IMR-90 (cell line): ENCODE results near the gene ELMO1. TPM values are rescaled to one million over a fixed set of nuclear protein-coding genes. Genes with fewer than 3 reads are reported as not detected.

Experiments used
- ATAC-seq: fragments of 200-7000 bp; cut with Tn5 transposase; 2 replicates; pipeline ENCODE4 v1.9.1; 2020; ENCODE audit warnings: low read depth, mild to moderate bottlenecking, moderate library complexity
- BruUV-seq: library from RNA; stranded (reverse); fragments of 400-500 nt; replicated peaks from 2 replicates; lab custom pipeline; 2021; lab: Mats Ljungman, UMichigan
- CTCF ChIA-PET: fragments of 300-600 bp; formaldehyde crosslinking; extraction: SDS; loops from one replicate; lab custom pipeline; 2021; ENCODE audit warnings: antibody characterized with exemption; lab: Yijun Ruan, JAX
- POLR2A ChIA-PET: fragments of 300-600 bp; sonication (Branson Sonifier 250); formaldehyde crosslinking; loops from one replicate; lab custom pipeline; 2022; ENCODE audit warnings: antibody characterized with exemption; ENCODE audit not compliant: unreplicated experiment; lab: Charles Lee
- DNase-seq: peaks from one replicate; pipeline ENCODE4 v3.0.0; 2013
- H2AFZ ChIP-seq: replicated peaks from 2 replicates; pipeline ENCODE3; 2013; ENCODE audit warnings: low read length, mild to moderate bottlenecking; ENCODE audit not compliant: poor library complexity
- H2AK5ac ChIP-seq: 2 replicates; pipeline ENCODE4 v1.6.1; 2013; ENCODE audit warnings: low read depth, low read length, inconsistent platforms
- H2AK9ac ChIP-seq: replicated peaks from 2 replicates; pipeline ENCODE3; 2013; ENCODE audit warnings: mild to moderate bottlenecking, low read depth, low read length, moderate library complexity; ENCODE audit not compliant: poor library complexity
- H2BK120ac ChIP-seq: 2 replicates; pipeline ENCODE4 v1.6.1; 2013; ENCODE audit warnings: low read depth, low read length, inconsistent platforms
- H2BK15ac ChIP-seq: 3 replicates; pipeline ENCODE4 v1.6.1; 2013; ENCODE audit warnings: low read depth, low read length, inconsistent platforms
- H2BK20ac ChIP-seq: 2 replicates; pipeline ENCODE4 v1.6.1; 2013; ENCODE audit warnings: low read depth, mild to moderate bottlenecking, inconsistent platforms, low read length, moderate library complexity
- H2BK5ac ChIP-seq: 2 replicates; pipeline ENCODE4 v1.6.1; 2013; ENCODE audit warnings: mild to moderate bottlenecking, low read depth, low read length, inconsistent platforms; ENCODE audit not compliant: poor library complexity, severe bottlenecking
- H3K14ac ChIP-seq: replicated peaks from 2 replicates; pipeline ENCODE4 v1.6.1; 2013; ENCODE audit warnings: low read depth, low read length, inconsistent platforms
- H3K18ac ChIP-seq: 2 replicates; pipeline ENCODE4 v1.6.1; 2013; ENCODE audit warnings: low read depth, low read length, control low read depth
- H3K23ac ChIP-seq: 2 replicates; pipeline ENCODE4 v1.6.1; 2013; ENCODE audit warnings: low read depth, low read length, inconsistent platforms
- H3K27ac ChIP-seq: 2 replicates; pipeline ENCODE4 v1.5.1; 2013; ENCODE audit warnings: mild to moderate bottlenecking, control low read depth, low read length; ENCODE audit not compliant: insufficient read depth
- H3K27me3 ChIP-seq: 2 replicates; pipeline ENCODE4 v1.6.1; 2013; ENCODE audit warnings: low read length; ENCODE audit not compliant: control insufficient read depth, insufficient read depth
- H3K36me3 ChIP-seq: 2 replicates; pipeline ENCODE4 v1.6.1; 2013; ENCODE audit warnings: low read length, mixed read lengths; ENCODE audit not compliant: control insufficient read depth, insufficient read depth
- H3K4ac ChIP-seq: 2 replicates; pipeline ENCODE4 v1.6.1; 2013; ENCODE audit warnings: low read depth, low read length, inconsistent platforms
- H3K4me1 ChIP-seq: 2 replicates; pipeline ENCODE4 v1.6.1; 2013; ENCODE audit warnings: low read length, mixed read lengths; ENCODE audit not compliant: control insufficient read depth, insufficient read depth
- H3K4me2 ChIP-seq: 2 replicates; pipeline ENCODE4 v1.6.1; 2013; ENCODE audit warnings: low read depth, mild to moderate bottlenecking, control low read depth, low read length, moderate library complexity
- H3K4me3 ChIP-seq: 2 replicates; pipeline ENCODE4 v1.5.1; 2013; ENCODE audit warnings: low read depth, mild to moderate bottlenecking, control low read depth, low read length, moderate library complexity; ENCODE audit not compliant: insufficient read depth
- H3K56ac ChIP-seq: 2 replicates; pipeline ENCODE4 v1.6.1; 2013; ENCODE audit warnings: low read length, inconsistent platforms; ENCODE audit not compliant: insufficient read depth; ENCODE audit errors: extremely low read depth
- H3K79me1 ChIP-seq, 2 experiments: 2 replicates each; pipeline ENCODE4 v1.6.1; 2013; ENCODE audit warnings: low read length in 2 of 2, inconsistent platforms in 1 of 2, low read depth in 1 of 2
- H3K9ac ChIP-seq: 2 replicates; pipeline ENCODE4 v1.6.1; 2013; ENCODE audit warnings: low read depth, low read length, control low read depth
- H3K9me1 ChIP-seq: 2 replicates; pipeline ENCODE4 v1.6.1; 2013; ENCODE audit warnings: low read length, inconsistent platforms; ENCODE audit not compliant: insufficient read depth
- H3K9me3 ChIP-seq: 2 replicates; pipeline ENCODE4 v1.6.1; 2013; ENCODE audit warnings: low read length; ENCODE audit not compliant: control insufficient read depth, insufficient read depth
- H4K20me1 ChIP-seq: 2 replicates; pipeline ENCODE4 v1.6.1; 2013; ENCODE audit warnings: low read length, inconsistent platforms; ENCODE audit not compliant: insufficient read depth
- H4K5ac ChIP-seq: 2 replicates; pipeline ENCODE4 v1.6.1; 2013; ENCODE audit warnings: mild to moderate bottlenecking, low read depth, low read length, control low read depth
- H4K8ac ChIP-seq, 2 experiments: 2 replicates each; pipeline ENCODE4 v1.6.1; 2013; ENCODE audit warnings: low read depth in 2 of 2, low read length in 2 of 2, control low read depth in 1 of 2, inconsistent platforms in 1 of 2
- H4K91ac ChIP-seq: 2 replicates; pipeline ENCODE4 v1.6.1; 2013; ENCODE audit warnings: low read depth, low read length, inconsistent platforms; ENCODE audit not compliant: insufficient read depth
- CHD1 ChIP-seq: IDR thresholded peaks from 2 replicates; pipeline ENCODE4 v1.6.1; 2012; ENCODE audit warnings: low read depth, low read length, improper control_type of control experiment
- MAFK ChIP-seq: IDR thresholded peaks from 2 replicates; pipeline ENCODE4 v1.6.1; 2012; ENCODE audit warnings: low read depth, low read length, improper control_type of control experiment
- RAD21 ChIP-seq: IDR thresholded peaks from 2 replicates; pipeline ENCODE4 v1.6.1; 2012; ENCODE audit warnings: low read length, improper control_type of control experiment
- RFX5 ChIP-seq: IDR thresholded peaks from 2 replicates; pipeline ENCODE4 v1.8.0; 2012; ENCODE audit warnings: low read depth, mild to moderate bottlenecking, low read length, moderate library complexity
- SMC3 ChIP-seq: fragments of 150-350 bp; IDR thresholded peaks from 2 replicates; pipeline ENCODE4 v1.6.1; 2016; ENCODE audit warnings: low read depth, mild to moderate bottlenecking, antibody characterized with exemption, low read length, moderate library complexity
- WGBS, 2 experiments: methylation state at CpG; one replicate each; pipeline versions ENCODE4 v1.1.5 to v1.1.7; 2013; ENCODE audit warnings: missing lambda C conversion rate in 2 of 2; ENCODE audit not compliant: insufficient read length in 1 of 2; ENCODE audit errors: extremely low coverage in 2 of 2; 5-methylcytosine and 5-hydroxymethylcytosine counted together
- dilution Hi-C: fragments of 300-500 bp; cut with HindIII; formaldehyde crosslinking; loops from one replicate; pipeline ENCODE4 v1.14.3; 2018; ENCODE audit warnings: low sequenced_read_pairs; ENCODE audit not compliant: unreplicated experiment
- in situ Hi-C: fragments of 300-500 bp; cut with MboI; formaldehyde crosslinking; loops from 3 replicates; pipeline ENCODE4 v1.14.3; 2019; ENCODE audit warnings: low sequenced_read_pairs, inconsistent platforms, mixed read lengths
- intact Hi-C: fragments of 100-400 bp; cut with micrococcal nuclease; formaldehyde crosslinking; loops from 2 replicates; pipeline ENCODE4 v1.10.0; 2022
- polyA plus RNA-seq, 3 experiments: library from polyadenylated mRNA; depleted of rRNA; stranded (reverse); fragments of >200 nt; gene quantifications; 2 replicates each; pipeline ENCODE4 v1.2.3, GENCODE V29; 2012; ENCODE audit warnings: low replicate concordance in 1 of 3
- total RNA-seq: library from RNA; depleted of rRNA; stranded (reverse); fragments of >200 nt; gene quantifications from 2 replicates; pipeline ENCODE4 v1.2.3, GENCODE V29; 2012
- TF ChIP-seq, protein P1 (sequence below): fragments of 150-350 bp; IDR thresholded peaks from 2 replicates; pipeline ENCODE4 v1.6.1; 2017; ENCODE audit warnings: mild to moderate bottlenecking, antibody characterized with exemption, low read length, low read depth

ELMO1 gene
- total and polyA plus RNA-seq, 2 of the 4 experiments (the other 2 are of a cell fraction), result 0.03 TPM; not detected in 1

GRCh38 chr7:37007691-37008090, 441.0 kb downstream of the ELMO1 start:
- TF ChIP-seq RAD21 (no peak), MAFK (no peak), SMC3 (no peak), CHD1 (no peak), RFX5 (no peak)
- TF ChIP-seq, protein P1, sequence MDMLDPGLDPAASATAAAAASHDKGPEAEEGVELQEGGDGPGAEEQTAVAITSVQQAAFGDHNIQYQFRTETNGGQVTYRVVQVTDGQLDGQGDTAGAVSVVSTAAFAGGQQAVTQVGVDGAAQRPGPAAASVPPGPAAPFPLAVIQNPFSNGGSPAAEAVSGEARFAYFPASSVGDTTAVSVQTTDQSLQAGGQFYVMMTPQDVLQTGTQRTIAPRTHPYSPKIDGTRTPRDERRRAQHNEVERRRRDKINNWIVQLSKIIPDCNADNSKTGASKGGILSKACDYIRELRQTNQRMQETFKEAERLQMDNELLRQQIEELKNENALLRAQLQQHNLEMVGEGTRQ, result no peak
- no peak overlapping the region for H3K14ac ChIP-seq
- no peak overlapping the region for H4K91ac ChIP-seq
- no peak for ATAC-seq
- H3K56ac ChIP-seq, result no peak overlapping the region
- H2AK5ac ChIP-seq, result no peak overlapping the region
- no TSS peak for BruUV-seq
- no peaks in the 10 kb centered on the region for H4K20me1 ChIP-seq
- intact Hi-C loops (no loop called here), in situ Hi-C loops (no loop called here), dilution Hi-C loops (no loop called here)
- H3K4me3 ChIP-seq, result no peak overlapping the region
- no peak overlapping the region for H3K4ac ChIP-seq
- no peak overlapping the region for H3K27ac ChIP-seq
- no peak overlapping the region for H3K23ac ChIP-seq
- H3K79me1 ChIP-seq, result no peaks in the 10 kb centered on the region
- H3K9me3 ChIP-seq, result no peaks in the 10 kb centered on the region
- no peak for DNase-seq
- no peak overlapping the region for H2BK15ac ChIP-seq
- H3K4me2 ChIP-seq, result no peak overlapping the region
- H3K9me1 ChIP-seq, result no peaks in the 10 kb centered on the region
- H4K8ac ChIP-seq, result no peak overlapping the region
- H2AFZ ChIP-seq, result no peak overlapping the region
- no peaks in the 10 kb centered on the region for H3K36me3 ChIP-seq
- WGBS, 2 experiments, result no CpG with 5 or more reads among the region's 3 CpGs
- POLR2A ChIA-PET, result no interaction called here
- no peaks in the 10 kb centered on the region for H3K4me1 ChIP-seq
- no peak overlapping the region for H2BK5ac ChIP-seq
- H2BK120ac ChIP-seq, result no peak overlapping the region
- no peak overlapping the region for H3K9ac ChIP-seq
- H4K5ac ChIP-seq, result no peak overlapping the region
- peaks cover 6% of the 10 kb centered on the region for H3K27me3 ChIP-seq
- CTCF ChIA-PET, result interaction anchor here (0.6 to 2.2 kb wide), 5 partner anchors 12 to 267 kb away, joined by 3 to 12 read pairs (median 4); no protein-coding TSS in a partner anchor
- no peak overlapping the region for H2BK20ac ChIP-seq
- no peak overlapping the region for H3K18ac ChIP-seq
- H2AK9ac ChIP-seq, result no peak overlapping the region
